ENCODE measurements around the gene EMC8. TPM values are rescaled to one million over a fixed set of nuclear protein-coding genes. Genes with fewer than 3 reads are reported as not detected.
A peak's percentile ranks its signal among the peaks of the same experiment; 100 is the strongest.

The EMC8 gene
- total RNA-seq, 2 experiments from 2014 or later: 24.0 to 27.6 TPM

DNA sequence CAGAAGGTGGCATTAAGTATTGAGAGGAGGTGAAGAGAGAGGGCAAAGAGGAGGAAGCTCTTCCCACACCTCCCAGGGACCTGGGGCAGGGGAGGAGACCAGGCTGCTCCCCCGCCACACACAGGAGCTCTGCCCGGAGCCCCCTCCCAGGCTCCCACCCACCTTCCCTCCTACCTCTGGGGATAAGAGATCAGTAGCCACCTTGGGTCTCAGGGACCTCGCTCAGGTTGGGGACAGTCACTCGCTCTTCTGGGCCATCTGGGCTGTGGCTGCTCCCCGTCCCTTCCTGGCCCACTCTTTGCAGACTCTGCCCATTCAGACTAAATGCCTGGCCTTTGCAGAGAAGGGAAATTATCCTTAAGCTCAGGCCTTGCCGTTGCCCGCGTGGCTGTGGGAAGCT is 33.6 kb downstream of the EMC8 start:
- Mint-ChIP-seq H3K4me1 (no peaks in the 10 kb centered on the region), H3K36me3 (ENCODE audit: low read depth) (no peaks in the 10 kb centered on the region), H3K27ac (no peak overlapping the region), H3K27me3 (no peaks in the 10 kb centered on the region), H3K4me3 (no peak overlapping the region), H3K9me3 (no peaks in the 10 kb centered on the region)
- no peak for DNase-seq
- CTCF ChIA-PET: no interaction called here
- POLR2A ChIA-PET: no interaction called here

DNA sequence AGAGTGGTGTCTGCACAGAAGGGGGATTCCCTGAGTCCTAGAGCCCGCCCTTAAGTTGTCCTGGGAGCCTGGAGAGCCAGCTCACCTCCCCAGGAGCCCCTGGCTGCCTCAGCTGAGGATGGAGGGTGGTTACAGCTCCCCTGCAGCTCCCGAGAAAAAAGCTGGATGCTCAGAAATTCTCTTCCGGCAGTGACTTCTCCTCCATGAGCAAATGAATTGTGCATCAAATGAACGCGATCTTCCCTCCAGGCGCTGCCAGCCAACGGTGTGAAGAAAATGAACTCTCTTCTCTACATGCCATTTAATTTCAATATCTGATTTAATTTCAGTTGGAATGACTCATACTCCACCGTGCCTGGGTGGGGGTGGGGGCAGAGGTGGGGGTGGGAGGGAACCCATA is 34.1 kb downstream of the EMC8 start:
- no peaks in the 10 kb centered on the region for H3K9me3 Mint-ChIP-seq
- no peak overlapping the region for H3K4me3 Mint-ChIP-seq
- H3K4me1 Mint-ChIP-seq: no peaks in the 10 kb centered on the region
- H3K27me3 Mint-ChIP-seq: peaks cover 2% of the 10 kb centered on the region
- no peak for DNase-seq
- no peaks in the 10 kb centered on the region for H3K36me3 Mint-ChIP-seq (ENCODE audit: low read depth)
- no peak overlapping the region for H3K27ac Mint-ChIP-seq
- ChIA-PET POLR2A (no interaction called here), CTCF (no interaction called here)

DNA sequence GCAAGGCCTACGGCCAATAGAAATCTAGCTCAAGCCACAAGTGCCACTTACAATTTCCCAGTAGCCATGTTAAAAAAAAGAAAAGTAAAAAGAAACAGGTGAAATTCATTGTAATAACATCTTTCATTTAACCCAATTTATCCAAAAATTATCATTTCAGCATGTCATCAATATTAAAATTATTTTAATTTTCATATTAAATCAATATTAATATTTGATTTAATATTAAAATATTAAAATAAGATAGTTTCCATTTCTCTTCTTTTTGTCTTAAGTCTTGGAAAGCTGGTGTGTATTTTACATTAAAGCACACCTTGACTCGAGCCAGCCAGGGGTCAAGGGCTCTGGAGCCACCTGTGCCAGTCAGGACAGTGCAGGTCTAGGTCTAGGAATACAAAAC is 35.7 kb downstream of the EMC8 start:
- Mint-ChIP-seq H3K4me3 (no peak overlapping the region), H3K4me1 (peaks cover 7% of the 10 kb centered on the region), H3K27ac (no peak overlapping the region), H3K9me3 (no peaks in the 10 kb centered on the region), H3K36me3 (ENCODE audit: low read depth) (no peaks in the 10 kb centered on the region), H3K27me3 (peaks cover 18% of the 10 kb centered on the region)
- no peak for DNase-seq
- POLR2A ChIA-PET: no interaction called here
- CTCF ChIA-PET: no interaction called here

DNA sequence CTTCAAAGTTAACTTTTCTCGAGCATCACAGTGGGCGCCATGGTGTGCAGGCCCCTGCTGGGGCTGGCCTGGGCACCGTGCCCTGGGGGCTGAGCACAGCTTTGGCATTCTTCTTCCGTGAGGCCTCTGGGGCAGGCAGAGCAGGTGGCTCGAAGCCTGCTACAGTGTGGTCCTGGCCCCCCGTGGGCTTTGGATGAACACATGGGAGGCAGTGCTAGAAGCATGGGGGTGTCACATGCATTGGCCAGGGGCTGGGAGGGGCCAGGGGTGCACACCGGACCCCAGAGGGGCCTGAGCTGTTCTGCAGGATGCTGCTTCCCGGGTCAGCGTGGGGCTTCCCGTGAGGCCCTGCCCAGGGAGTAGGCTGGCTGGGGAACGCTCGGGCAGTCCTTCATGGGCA is 36.4 kb downstream of the EMC8 start:
- Mint-ChIP-seq H3K4me3 (no peak overlapping the region), H3K4me1 (peaks cover 7% of the 10 kb centered on the region), H3K27me3 (peaks cover 22% of the 10 kb centered on the region), H3K36me3 (ENCODE audit: low read depth) (no peaks in the 10 kb centered on the region), H3K27ac (no peak overlapping the region), H3K9me3 (no peaks in the 10 kb centered on the region)
- ChIA-PET POLR2A (no interaction called here), CTCF (no interaction called here)
- DNase-seq: no peak

DNA sequence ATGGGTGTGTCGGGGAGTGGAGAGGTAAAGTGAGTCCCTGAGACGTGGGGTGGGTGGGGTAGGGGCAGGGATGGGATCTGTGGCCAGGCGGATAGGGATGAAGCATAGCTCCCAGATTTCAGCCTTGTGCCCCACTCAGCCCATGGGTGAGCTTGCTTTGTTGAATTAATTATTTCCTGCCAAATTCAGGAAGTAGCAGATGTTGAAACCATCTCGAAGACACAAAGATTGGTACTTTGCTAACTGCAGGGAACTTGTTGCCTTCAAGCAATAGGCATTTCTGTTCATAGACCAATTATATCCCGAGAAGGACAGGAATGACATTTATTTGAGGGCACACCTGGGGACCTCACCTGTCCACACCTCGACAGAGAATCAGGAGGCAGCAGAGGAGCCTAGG is 37.5 kb downstream of the EMC8 start:
- H3K36me3 Mint-ChIP-seq (ENCODE audit: low read depth): no peaks in the 10 kb centered on the region
- CTCF ChIA-PET: no interaction called here
- DNase-seq: no peak
- H3K4me3 Mint-ChIP-seq: no peak overlapping the region
- peaks cover 11% of the 10 kb centered on the region for H3K4me1 Mint-ChIP-seq
- H3K27me3 Mint-ChIP-seq: peaks cover 27% of the 10 kb centered on the region
- no peaks in the 10 kb centered on the region for H3K9me3 Mint-ChIP-seq
- POLR2A ChIA-PET: no interaction called here
- H3K27ac Mint-ChIP-seq: no peak overlapping the region

DNA sequence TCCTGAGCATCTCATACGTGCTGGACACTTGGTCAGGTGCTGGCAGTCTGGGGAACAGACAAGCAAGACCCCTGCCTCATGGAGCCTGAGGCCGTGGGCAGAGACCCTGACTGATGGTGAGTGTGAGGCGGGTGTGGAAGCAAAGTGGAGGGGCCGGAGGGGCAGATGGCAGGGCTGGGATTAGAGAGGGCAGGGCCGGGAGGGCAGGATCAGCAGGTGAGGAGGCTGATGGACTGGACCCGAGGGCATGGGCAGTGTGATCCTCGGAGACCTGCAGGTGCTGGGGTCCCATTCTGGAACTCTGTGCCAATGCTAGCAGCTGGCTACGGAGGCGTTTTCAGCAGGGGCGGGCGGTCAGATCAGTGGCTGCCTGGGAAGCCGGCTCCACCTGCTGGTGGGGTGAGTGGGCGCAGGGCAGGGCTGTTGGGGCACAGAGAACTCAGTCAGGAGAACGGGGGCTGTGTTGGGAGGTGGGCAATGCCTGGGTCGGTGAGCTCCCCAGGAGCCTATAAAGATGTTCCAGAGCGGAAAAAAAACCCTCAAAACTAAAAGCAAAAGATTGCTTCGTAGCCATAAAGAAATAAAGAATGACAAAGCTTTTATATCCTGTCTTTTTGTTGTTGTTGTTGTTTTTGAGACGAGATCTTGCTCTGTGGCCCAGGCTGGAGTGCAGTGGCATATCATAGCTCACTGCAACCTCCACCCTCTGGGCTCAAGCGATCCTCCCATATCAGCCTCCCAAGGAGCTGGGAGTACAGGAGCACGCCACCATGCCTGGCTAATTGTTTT is 39.5 kb downstream of the EMC8 start:
- ChIA-PET POLR2A (no interaction called here), CTCF (no interaction called here)
- Mint-ChIP-seq H3K9me3 (no peaks in the 10 kb centered on the region), H3K36me3 (ENCODE audit: low read depth) (no peaks in the 10 kb centered on the region), H3K4me3 (no peak overlapping the region), H3K4me1 (peaks cover 11% of the 10 kb centered on the region), H3K27me3 (peaks cover 27% of the 10 kb centered on the region), H3K27ac (no peak overlapping the region)
- peak; percentile 22 for DNase-seq

DNA sequence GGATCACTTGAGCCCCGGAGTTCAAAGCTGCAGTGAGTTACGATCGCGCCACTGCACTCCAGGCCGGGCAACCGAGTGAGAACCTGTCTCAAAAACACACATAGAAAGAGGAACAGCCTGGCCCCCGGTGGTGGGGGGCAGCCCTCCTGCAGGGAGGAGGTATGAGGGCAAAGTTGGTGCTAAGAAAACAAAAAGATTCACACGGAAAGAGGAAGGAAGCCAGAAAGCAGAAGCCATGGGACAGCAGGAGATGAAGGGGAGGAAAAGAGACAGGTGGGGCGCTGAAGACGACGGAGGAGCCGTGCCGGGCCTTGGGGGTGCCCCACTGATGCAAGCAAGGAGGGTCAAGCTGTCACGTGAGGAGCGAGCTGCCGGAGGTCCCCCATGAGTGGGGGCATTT is 40.2 kb downstream of the EMC8 start:
- H3K4me3 Mint-ChIP-seq: no peak overlapping the region
- peaks cover 27% of the 10 kb centered on the region for H3K27me3 Mint-ChIP-seq
- H3K9me3 Mint-ChIP-seq: no peaks in the 10 kb centered on the region
- DNase-seq: no peak
- peaks cover 11% of the 10 kb centered on the region for H3K4me1 Mint-ChIP-seq
- H3K36me3 Mint-ChIP-seq (ENCODE audit: low read depth): no peaks in the 10 kb centered on the region
- ChIA-PET CTCF (no interaction called here), POLR2A (no interaction called here)
- H3K27ac Mint-ChIP-seq: no peak overlapping the region

DNA sequence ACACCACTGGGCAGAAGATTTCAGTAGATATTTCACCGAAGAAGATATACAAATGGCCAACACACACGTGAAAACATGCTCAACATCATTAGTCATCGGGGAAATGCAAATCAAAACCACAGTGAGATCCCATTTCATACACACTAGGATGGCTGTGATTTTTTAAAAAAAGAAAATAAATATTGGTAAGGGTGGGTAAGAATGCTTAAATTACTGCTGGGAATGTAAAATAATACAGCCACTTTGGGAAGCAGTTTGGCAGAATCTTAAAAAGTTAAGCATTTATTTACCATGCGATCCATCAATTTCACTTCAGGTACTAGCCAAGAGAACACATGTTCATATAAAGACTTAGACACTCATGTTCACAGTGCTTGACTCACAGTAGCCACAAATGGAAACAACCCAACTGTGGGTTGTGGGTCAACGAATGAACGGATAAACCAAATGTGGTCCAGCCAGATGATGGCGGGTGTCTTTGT is 42.0 kb downstream of the EMC8 start:
- ChIA-PET POLR2A (no interaction called here), CTCF (no interaction called here)
- DNase-seq: no peak
- Mint-ChIP-seq H3K27ac (no peak overlapping the region), H3K4me3 (no peak overlapping the region), H3K9me3 (no peaks in the 10 kb centered on the region), H3K27me3 (peaks cover 33% of the 10 kb centered on the region), H3K36me3 (ENCODE audit: low read depth) (no peaks in the 10 kb centered on the region), H3K4me1 (peaks cover 11% of the 10 kb centered on the region)

DNA sequence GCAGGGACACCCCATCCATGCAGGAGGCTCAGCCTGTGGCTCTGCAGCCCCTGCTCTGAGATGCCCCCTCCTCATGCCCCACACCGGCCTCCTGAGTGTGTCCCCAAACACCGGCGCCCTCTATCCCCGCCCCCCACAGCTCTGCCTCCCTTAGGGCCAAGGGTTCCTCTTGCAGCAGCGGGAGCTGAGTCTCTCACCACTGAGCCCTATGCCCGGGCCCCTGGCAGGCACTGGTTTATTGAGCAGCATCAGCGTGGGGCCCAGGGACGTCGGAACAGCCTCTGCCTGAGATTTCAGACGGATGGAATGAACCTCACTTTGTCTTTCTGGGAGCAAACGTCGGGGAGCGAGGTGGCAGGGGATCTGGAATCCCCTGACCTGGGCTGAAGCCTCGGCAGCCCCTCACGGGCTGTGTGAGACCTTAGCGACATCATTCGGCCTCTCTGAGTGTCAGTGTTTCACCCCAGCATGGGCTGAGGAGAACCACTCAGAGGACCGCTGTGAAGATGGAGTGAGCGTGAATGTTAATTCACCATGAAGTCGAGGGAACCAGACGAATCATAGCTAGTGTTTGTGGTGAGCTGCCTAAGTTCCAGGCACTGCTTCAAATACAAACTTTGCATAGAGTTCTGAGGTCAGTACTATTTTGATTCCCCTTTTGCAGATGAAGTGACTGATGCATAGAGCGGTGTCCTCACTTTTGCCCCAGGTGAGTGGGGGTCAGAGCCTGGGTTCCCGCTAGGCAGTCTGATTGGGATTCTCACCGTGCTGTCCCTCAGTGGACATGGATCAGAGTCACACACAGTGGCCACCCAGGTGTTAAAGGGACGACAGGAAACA is 43.2 kb downstream of the EMC8 start:
- Mint-ChIP-seq H3K27me3 (peaks cover 41% of the 10 kb centered on the region), H3K4me1 (peaks cover 11% of the 10 kb centered on the region), H3K4me3 (no peak overlapping the region), H3K27ac (no peak overlapping the region), H3K36me3 (ENCODE audit: low read depth) (no peaks in the 10 kb centered on the region), H3K9me3 (no peaks in the 10 kb centered on the region)
- DNase-seq: no peak
- CTCF ChIA-PET: interaction anchor here (1.5 kb wide), 1 partner anchor 65 kb away, joined by 3 read pairs; no protein-coding TSS in a partner anchor
- POLR2A ChIA-PET: no interaction called here

DNA sequence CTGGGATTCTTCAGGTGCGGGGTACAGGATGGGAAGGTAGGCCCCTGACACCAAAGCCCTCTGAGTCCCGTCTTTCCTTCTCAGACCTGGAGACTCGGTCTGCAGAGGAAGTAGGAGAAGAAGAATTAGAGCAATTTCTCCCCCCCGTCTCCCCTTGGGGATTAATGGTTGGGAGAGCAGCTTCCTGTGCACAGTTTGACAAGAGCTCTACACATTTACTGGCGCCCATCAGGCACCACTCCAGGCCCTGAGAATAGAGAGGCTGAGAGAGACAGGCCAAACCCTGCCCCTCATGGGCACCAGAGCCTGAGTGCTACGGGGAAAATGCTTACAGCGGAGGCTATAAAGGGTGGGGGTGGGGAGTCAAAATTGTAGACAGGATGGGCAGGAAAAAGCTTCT is 44.9 kb downstream of the EMC8 start:
- no peak for DNase-seq
- POLR2A ChIA-PET: no interaction called here
- Mint-ChIP-seq H3K4me1 (peaks cover 15% of the 10 kb centered on the region), H3K27ac (peak overlapping the region; percentile 36), H3K27me3 (peaks cover 38% of the 10 kb centered on the region), H3K36me3 (ENCODE audit: low read depth) (no peaks in the 10 kb centered on the region), H3K9me3 (no peaks in the 10 kb centered on the region), H3K4me3 (no peak overlapping the region)
- CTCF ChIA-PET: interaction anchor here (1.2 to 1.5 kb wide), 2 partner anchors 67 to 1309 kb away, joined by 3 read pairs; no protein-coding TSS in a partner anchor

DNA sequence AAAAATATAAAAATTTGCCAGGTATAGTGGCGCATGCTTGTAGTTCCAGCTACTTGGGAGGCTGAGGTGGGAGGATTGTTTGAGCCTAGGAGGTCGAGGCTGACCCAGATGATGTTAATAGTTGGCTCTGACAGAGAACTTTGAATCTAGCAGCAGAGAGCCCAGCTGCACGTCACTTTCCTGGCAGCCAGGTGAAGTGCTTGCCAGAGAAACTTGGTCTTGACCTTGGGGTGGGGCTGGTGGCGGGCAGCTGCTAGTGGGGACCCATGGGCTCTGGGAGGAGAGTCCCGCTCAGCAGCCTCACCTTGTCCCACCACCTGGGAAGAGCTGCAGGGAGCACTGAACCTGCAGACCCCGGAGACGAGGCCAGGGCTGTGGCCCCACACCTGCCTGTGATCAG is 45.4 kb downstream of the EMC8 start:
- no peak for DNase-seq
- Mint-ChIP-seq H3K4me3 (no peak overlapping the region), H3K36me3 (ENCODE audit: low read depth) (no peaks in the 10 kb centered on the region), H3K9me3 (no peaks in the 10 kb centered on the region), H3K27ac (no peak overlapping the region), H3K27me3 (peaks cover 35% of the 10 kb centered on the region), H3K4me1 (peaks cover 12% of the 10 kb centered on the region)
- CTCF ChIA-PET: interaction anchor here (1.2 kb wide), 1 partner anchor 1309 kb away, joined by 3 read pairs; no protein-coding TSS in a partner anchor
- POLR2A ChIA-PET: no interaction called here

DNA sequence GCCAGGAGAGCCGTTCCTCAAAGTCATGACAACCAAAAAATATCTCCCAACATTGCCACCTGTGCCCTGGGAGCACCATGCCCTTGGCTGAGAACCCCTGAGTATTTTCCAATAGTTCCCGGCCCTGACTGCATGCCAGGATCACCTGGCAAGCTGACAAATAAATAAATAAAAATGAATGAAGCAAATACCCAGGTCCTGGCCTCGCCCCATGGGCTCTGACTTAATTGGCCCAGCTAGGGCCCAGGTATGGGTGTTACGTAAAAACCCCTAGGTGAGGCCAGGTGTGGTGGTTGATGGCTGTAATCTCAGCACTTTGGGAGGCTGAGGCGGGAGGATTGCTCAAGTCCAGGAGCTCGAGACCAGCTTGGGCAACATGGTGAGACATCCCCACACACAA is 45.8 kb downstream of the EMC8 start:
- peaks cover 33% of the 10 kb centered on the region for H3K27me3 Mint-ChIP-seq
- no peak overlapping the region for H3K4me3 Mint-ChIP-seq
- no peaks in the 10 kb centered on the region for H3K36me3 Mint-ChIP-seq (ENCODE audit: low read depth)
- POLR2A ChIA-PET: no interaction called here
- no peak for DNase-seq
- peaks cover 8% of the 10 kb centered on the region for H3K4me1 Mint-ChIP-seq
- H3K27ac Mint-ChIP-seq: no peak overlapping the region
- CTCF ChIA-PET: interaction anchor here (1.2 kb wide), 1 partner anchor 1309 kb away, joined by 3 read pairs; no protein-coding TSS in a partner anchor
- H3K9me3 Mint-ChIP-seq: no peaks in the 10 kb centered on the region
